DMS153 treated with DMSO at 0.1 percent for 48 hours (cell line): ENCODE measurements around the gene TOM1L2.
A peak's percentile ranks its signal among the peaks of the same experiment; 100 is the strongest.

Experiments
- DNase-seq: peaks from one replicate; lab custom pipeline; 2025; ENCODE audit not compliant: unreplicated experiment; lab: John Stamatoyannopoulos, UW

Gene TOM1L2

DNA sequence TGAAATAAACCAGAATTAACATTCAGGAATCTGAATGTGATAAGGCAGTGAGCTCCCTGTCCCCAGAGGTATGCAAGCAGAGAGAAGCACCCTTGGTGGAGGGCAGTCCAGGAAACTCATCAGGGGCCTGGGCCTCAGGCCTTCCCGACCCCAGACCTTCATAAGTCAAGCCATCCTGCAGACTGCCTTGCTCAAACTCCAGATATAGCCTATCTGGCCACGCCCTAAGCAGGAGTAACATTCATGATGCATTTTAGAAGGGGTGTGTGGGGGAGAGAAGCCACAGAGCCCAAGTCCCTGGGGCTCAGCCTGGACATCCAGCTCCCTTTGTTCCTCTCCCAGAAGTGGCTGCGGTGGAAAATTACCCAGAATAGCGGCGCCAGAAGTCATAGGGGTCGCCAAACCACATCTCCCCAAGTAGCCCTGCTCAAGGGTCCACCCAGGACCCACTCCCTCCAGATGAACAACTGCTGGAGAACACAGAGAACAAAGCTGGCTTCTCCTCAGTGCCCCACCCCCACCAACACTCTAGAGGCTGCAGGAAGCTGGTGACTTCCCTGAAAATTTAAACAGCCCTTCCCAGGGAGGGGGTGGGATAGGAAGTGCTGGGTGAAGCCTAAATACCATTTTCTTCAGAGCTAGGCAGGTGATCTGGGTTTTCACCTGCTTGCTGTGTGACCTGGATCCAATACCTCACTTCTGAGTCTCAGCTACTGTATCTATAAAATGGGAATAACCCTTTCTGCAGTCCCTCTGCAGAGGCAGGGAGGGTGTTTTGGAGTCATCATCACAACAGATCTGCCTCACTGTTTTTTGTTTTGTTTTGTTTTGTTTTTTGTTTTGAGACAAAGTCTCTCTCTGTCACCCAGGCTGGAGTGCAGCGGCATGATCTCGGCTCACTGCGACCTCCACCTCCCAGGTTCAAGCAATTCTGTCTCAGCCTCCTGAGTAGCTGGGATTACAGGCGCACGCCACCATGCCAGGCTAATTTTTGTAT is 133.9 kb downstream of the TOM1L2 start:
- peak; percentile 34 for DNase-seq

DNA sequence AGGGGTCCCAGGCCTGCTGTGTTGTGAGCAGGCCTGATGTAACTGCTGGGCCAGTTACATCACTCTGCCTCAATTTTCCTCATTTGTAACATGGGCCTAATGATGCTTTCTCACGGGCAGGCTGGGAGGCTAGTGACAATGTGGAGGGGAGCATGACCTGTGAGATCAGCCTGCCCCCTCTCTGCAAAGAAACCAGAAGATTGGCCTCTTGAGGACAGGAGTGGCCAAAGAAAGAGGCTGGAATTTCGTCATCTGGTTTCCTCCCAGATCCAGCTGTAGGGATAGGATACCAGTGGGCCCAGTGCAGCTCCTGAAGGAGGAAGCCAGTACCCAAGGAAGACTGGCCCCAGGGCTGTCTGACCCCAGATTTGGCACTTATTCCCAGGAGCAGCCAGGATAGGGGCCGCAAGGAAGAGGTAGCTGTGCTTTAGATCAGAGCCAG is 134.8 kb downstream of the TOM1L2 start:
- no peak for DNase-seq

GRCh38 chr17:17836818-17837379 is 135.3 kb downstream of the TOM1L2 start, which contains the start of gene SREBF1:
SREBF1 (minus strand) TSS chr17:17836986; CDS start chr17:17836817, 169 bp downstream.
- no peak for DNase-seq

DNA sequence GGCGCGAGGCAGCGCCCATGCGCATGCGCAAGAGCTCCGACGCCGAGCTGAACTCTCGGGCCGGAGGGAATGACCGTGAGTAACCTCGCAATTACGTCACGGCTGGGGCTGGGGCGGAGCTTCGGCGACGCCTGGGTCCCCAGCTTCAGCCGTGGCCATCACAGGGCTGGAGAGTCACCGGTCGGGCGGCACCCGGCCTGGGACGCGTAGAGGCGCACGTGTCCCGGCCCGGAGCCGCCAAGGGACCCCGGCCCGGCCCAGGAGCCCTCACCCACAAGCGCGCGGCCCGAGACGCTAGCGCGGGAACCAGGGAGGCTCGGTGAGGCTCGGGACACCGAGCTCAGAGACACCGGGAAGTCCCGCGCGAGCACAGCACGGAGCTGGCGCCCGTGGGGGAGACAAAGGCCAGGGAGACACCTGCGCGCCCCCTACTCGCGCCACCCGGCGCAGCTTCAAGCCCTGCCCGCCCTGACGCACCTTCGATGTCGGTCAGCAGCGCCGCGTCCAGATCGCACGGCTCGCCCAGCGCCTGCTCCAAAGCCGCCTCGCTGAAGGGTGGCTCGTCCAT is 135.9 kb downstream of the TOM1L2 start:
- DNase-seq = peak; percentile 69

- DNase-seq = no peak
These were observed 136.6 kb downstream of the TOM1L2 start for GRCh38 chr17:17835415-17836249.

DNA sequence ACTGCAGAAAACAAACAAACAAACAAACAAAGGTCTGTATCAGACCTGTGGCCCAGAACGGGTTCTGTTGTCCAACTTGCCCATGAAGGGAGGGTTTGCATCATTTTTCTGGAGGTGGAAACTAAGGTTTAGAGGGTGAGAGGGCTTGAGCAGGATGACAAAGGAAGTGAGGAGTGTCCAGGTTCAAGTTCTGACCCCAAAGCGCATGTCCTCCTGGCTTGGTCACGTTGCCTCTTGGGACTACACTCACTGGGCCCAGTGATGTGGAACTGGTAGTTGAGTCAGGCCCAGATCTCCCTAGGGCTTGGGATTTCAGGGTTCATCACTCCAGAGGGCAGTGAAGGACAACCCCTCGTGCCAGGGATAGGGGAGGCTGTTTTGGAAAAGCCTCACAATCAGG is 137.2 kb downstream of the TOM1L2 start:
- DNase-seq = no peak

GRCh38 chr17:17833658-17834357 is 138.4 kb downstream of the TOM1L2 start:
- DNase-seq = no peak

- DNase-seq = no peak
These were observed 140.2 kb downstream of the TOM1L2 start for GRCh38 chr17:17832032-17832363.

GRCh38 chr17:17831208-17832031 is 140.8 kb downstream of the TOM1L2 start:
- DNase-seq = no peak

GRCh38 chr17:17830740-17831207 is 141.4 kb downstream of the TOM1L2 start:
- no peak for DNase-seq

DNA sequence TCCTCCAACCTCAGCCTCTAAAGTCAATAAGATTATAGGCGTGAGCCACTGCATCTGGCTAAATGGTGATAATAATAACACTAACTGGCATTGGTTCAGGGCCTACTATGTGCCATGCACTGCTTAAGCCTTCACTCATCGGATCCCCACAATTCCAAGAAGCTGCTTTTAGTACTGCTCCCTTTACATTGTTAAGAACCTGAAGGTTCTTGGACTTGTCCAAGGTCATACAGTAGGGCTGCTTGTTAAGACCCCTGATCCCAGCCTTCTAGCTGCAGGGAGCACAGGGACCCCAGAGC is 142.0 kb downstream of the TOM1L2 start:
- no peak for DNase-seq

DNA sequence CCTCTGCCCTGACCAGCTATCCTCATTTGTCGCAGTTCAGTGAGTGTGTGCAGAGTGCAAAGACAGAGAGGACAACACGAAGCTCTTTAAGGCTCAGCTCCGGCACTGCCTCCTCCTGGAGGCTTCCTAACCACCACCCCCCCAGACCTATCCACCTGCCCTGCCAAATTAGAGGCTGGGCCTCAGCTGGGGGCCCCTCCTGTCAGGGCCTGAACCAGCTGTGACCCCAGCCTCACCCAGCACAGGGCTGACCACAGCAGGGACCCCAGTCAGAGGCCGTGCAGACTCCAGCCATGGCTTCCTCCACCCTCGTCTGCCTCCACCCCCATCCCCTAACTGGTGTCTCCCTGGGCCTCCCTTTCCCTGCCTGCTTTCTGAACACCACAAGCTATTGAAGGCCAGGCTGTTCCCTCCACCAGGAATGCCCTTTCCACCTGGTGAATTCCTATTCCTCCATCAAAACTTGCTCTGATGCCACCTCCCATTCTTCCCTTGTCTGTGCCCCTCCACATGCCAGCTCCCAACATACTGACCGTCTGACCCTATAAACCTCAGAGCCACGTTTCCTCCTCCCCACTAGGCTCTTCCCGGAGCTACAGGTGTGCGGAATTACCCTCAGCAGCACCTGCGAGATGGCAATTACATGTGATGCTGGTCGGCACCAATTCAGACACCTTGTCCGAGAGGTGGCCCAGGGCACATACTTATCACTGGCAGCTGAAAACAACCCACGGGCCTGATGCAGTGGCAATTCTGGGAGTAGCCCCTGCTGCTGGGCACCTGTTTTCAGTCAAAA is 144.2 kb downstream of the TOM1L2 start:
- no peak for DNase-seq

- DNase-seq = no peak
These were observed 145.0 kb downstream of the TOM1L2 start for GRCh38 chr17:17826942-17827785.

GRCh38 chr17:17826342-17826713 is 145.9 kb downstream of the TOM1L2 start:
- no peak for DNase-seq

- DNase-seq = no peak
These were observed 147.2 kb downstream of the TOM1L2 start for GRCh38 chr17:17824783-17825614.

GRCh38 chr17:17824119-17824782 is 147.9 kb downstream of the TOM1L2 start:
- DNase-seq = no peak
